ENCODE measurements around the gene HMGN3.

The HMGN3 gene

DNA sequence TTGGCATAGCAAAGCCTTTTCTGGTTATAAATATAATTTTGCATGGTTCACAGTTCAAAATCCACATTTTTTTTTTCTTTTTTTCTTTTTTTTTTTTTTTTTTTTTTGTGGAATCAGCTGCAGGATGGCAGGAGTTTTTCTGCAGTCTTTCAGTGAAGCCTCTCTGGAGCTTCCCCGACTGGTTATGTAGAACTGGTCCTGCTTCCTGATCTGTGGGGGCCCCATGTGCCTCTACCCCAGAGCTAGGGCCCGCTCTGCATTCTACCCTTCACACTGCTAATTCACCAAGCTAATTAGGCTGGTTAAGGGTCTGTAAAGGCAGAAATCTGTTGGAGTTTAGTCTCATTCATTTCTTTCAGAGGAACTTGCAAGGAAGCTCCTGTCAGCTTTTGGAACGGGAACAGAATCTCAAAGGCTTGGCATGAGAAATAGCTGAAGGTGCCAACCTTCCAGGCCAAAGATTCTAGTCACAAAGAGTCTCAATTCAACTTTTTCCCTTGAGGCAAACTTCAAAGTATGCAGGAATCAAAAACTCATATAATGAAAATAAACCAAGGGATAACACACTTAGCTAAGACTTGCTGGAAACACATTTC lies 45.5 kb downstream of the HMGN3 start:
- H3K4me3 ChIP-seq (ENCODE audit: insufficient read depth, low read depth, low read length): no peak overlapping the region
- no peaks in the 10 kb centered on the region for H3K4me1 ChIP-seq (ENCODE audit: control insufficient read depth, insufficient read depth, low read length)
- H3K27me3 ChIP-seq (ENCODE audit: control insufficient read depth, insufficient read depth, low read length, poor library complexity, severe bottlenecking): no peaks in the 10 kb centered on the region
- H3K9me3 ChIP-seq (ENCODE audit: control insufficient read depth, low read length): no peaks in the 10 kb centered on the region
- H3K36me3 ChIP-seq (ENCODE audit: control insufficient read depth, insufficient read depth, low read length): no peaks in the 10 kb centered on the region
- H3K27ac ChIP-seq (ENCODE audit: insufficient read depth, low read depth, low read length, poor library complexity, severe bottlenecking): no peak overlapping the region
- 70 to 83% methylated on average over 3 of the region's 3 CpGs for WGBS, 2 experiments

DNA sequence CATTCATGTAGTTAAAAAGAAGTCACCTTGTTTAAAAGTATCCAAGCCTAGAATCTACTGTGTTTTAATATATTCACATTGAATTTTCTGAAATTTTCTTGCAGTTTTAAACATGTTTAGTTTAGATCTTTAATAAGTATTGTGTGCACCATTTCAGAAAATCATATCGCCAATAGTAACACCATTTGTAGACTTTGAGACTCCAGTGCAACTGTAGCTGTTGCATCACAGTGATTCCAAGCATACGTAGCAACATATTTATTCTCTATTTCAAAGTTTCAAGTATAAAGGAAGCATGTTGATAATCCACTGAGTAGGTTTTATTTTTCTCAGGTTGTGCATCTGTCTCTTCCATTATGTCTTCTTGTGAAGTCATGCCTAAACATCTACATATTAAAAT lies 46.4 kb downstream of the HMGN3 start:
- H3K4me1 ChIP-seq (ENCODE audit: control insufficient read depth, insufficient read depth, low read length): no peaks in the 10 kb centered on the region
- no peak overlapping the region for H3K4me3 ChIP-seq (ENCODE audit: insufficient read depth, low read depth, low read length)
- 91 to 100% methylated on average over 1 to 2 of the region's 2 CpGs for WGBS, 2 experiments
- no peaks in the 10 kb centered on the region for H3K27me3 ChIP-seq (ENCODE audit: control insufficient read depth, insufficient read depth, low read length, poor library complexity, severe bottlenecking)
- no peak overlapping the region for H3K27ac ChIP-seq (ENCODE audit: insufficient read depth, low read depth, low read length, poor library complexity, severe bottlenecking)
- H3K9me3 ChIP-seq (ENCODE audit: control insufficient read depth, low read length): no peaks in the 10 kb centered on the region
- H3K36me3 ChIP-seq (ENCODE audit: control insufficient read depth, insufficient read depth, low read length): no peaks in the 10 kb centered on the region

DNA sequence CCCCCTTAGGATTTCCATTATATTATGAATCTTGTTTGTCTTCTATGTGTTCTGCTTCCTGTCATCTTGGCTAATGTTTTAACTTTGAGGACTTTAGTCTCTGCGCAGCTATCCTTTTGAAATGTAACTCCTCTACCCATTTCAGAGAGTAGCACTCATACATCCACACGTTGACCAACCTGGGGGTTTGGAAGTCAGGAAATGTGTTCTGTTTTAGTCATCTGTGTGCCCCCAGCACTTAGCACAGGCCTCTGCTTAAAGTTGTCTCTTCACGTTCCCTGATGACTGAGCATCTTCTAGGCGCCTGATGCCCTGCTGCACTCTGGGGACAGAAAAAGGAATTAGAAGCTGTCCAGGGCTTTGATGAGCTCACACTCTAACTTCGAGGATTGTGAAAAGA lies 47.9 kb downstream of the HMGN3 start:
- no peaks in the 10 kb centered on the region for H3K4me1 ChIP-seq (ENCODE audit: control insufficient read depth, insufficient read depth, low read length)
- 86 to 91% methylated on average over 5 of the region's 5 CpGs for WGBS, 2 experiments
- H3K27me3 ChIP-seq (ENCODE audit: control insufficient read depth, insufficient read depth, low read length, poor library complexity, severe bottlenecking): no peaks in the 10 kb centered on the region

DNA sequence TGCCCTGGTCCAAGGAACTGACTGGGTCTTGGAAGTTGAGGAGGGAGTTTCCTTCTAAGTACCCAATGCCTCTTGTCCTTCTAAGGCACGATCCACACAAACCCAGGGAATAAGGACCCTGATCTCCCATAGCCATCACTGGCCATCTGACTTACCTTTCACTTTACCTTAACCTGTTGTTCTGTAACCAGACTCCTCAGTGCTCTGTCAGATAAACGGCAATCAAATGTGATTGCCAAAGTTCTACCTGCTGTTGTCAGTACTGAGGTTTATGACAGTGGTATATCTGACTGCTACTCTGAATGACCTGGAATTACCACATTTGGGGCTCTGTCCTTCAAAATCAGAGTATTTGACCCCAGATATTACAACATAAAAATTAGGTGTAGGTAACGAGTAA lies 49.8 kb downstream of the HMGN3 start:
- H3K4me3 ChIP-seq (ENCODE audit: insufficient read depth, low read depth, low read length): no peak overlapping the region
- no peaks in the 10 kb centered on the region for H3K36me3 ChIP-seq (ENCODE audit: control insufficient read depth, insufficient read depth, low read length)
- no peaks in the 10 kb centered on the region for H3K4me1 ChIP-seq (ENCODE audit: control insufficient read depth, insufficient read depth, low read length)
- H3K9me3 ChIP-seq (ENCODE audit: control insufficient read depth, low read length): no peaks in the 10 kb centered on the region
- 96 to 100% methylated on average over 2 to 3 of the region's 3 CpGs for WGBS, 2 experiments
- no peak overlapping the region for H3K27ac ChIP-seq (ENCODE audit: insufficient read depth, low read depth, low read length, poor library complexity, severe bottlenecking)
- no peaks in the 10 kb centered on the region for H3K27me3 ChIP-seq (ENCODE audit: control insufficient read depth, insufficient read depth, low read length, poor library complexity, severe bottlenecking)

More for the DNA sequence above, 47.9 kb downstream of the HMGN3 start:
- Histone ChIP-seq H3K36me3 (ENCODE audit: control insufficient read depth, insufficient read depth, low read length) (no peaks in the 10 kb centered on the region), H3K27ac (ENCODE audit: insufficient read depth, low read depth, low read length, poor library complexity, severe bottlenecking) (no peak overlapping the region), H3K9me3 (ENCODE audit: control insufficient read depth, low read length) (no peaks in the 10 kb centered on the region), H3K4me3 (ENCODE audit: insufficient read depth, low read depth, low read length) (no peak overlapping the region)

DNA sequence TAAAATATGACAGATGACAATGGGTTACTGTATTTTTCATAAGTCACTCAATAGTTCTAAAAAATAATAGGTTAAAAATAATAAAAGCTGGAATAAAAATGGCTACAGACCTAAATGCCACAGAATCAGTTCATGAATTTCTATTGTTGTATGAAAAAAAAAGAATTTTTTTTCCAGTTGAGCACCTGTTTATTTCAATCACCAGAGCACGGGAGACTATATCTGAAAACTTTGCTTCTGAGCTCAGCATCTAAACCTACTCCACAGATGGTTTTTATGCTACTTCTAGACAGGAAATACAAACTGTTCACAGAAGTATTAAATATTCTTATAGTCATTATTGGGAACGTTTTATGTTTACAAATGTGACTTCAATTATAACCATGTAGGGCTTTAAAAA lies 50.4 kb downstream of the HMGN3 start:
- Histone ChIP-seq H3K9me3 (ENCODE audit: control insufficient read depth, low read length) (no peaks in the 10 kb centered on the region), H3K4me3 (ENCODE audit: insufficient read depth, low read depth, low read length) (no peak overlapping the region), H3K27me3 (ENCODE audit: control insufficient read depth, insufficient read depth, low read length, poor library complexity, severe bottlenecking) (no peaks in the 10 kb centered on the region), H3K36me3 (ENCODE audit: control insufficient read depth, insufficient read depth, low read length) (no peaks in the 10 kb centered on the region), H3K27ac (ENCODE audit: insufficient read depth, low read depth, low read length, poor library complexity, severe bottlenecking) (no peak overlapping the region), H3K4me1 (ENCODE audit: control insufficient read depth, insufficient read depth, low read length) (no peaks in the 10 kb centered on the region)
- WGBS, 2 experiments: 95 to 100% methylated on average over 1 to 2 of the region's 2 CpGs

DNA sequence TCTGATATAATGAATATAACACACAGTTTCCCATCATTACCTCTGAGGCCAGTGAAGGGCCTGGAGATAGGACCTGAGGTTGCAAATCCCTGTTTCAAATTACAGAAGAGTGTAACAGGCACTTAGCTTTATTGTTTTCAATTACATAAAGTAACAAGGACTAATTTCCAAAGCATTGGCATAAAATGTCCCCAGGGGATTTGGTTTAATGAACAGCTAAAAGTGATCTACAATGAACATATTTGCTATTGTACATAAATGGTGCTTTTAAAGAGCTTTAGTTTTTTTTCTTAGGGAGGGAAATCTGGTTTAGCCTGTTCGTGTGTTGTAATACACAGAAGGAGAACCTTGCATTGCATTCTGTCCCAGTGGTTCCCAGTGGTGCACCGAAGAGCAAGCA lies 54.4 kb downstream of the HMGN3 start:
- Histone ChIP-seq H3K36me3 (ENCODE audit: control insufficient read depth, insufficient read depth, low read length) (no peaks in the 10 kb centered on the region), H3K27me3 (ENCODE audit: control insufficient read depth, insufficient read depth, low read length, poor library complexity, severe bottlenecking) (no peaks in the 10 kb centered on the region), H3K4me3 (ENCODE audit: insufficient read depth, low read depth, low read length) (no peak overlapping the region), H3K9me3 (ENCODE audit: control insufficient read depth, low read length) (no peaks in the 10 kb centered on the region), H3K27ac (ENCODE audit: insufficient read depth, low read depth, low read length, poor library complexity, severe bottlenecking) (no peak overlapping the region), H3K4me1 (ENCODE audit: control insufficient read depth, insufficient read depth, low read length) (no peaks in the 10 kb centered on the region)
- 88 to 94% methylated on average over 2 of the region's 2 CpGs for WGBS, 2 experiments

DNA sequence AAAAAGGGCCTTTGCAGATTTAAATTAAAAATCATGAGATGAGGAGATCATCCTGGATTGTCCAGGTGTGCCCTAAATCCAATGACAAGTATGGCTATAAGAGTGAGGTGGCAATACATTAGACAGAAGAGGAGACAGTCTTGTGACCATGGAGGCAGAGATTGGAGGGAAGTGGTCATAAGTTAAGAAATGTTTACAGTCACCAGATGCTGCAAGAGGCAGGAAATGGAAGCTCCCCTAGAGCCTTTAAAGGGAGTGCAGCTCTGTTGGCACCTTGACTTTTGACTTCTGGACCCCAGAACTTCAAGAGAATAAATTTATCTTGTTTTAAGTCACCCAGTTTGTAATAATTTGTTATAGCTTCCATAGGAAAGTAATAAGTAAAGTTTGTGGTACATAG lies 61.1 kb downstream of the HMGN3 start:
- Histone ChIP-seq H3K36me3 (ENCODE audit: control insufficient read depth, insufficient read depth, low read length) (no peaks in the 10 kb centered on the region), H3K27me3 (ENCODE audit: control insufficient read depth, insufficient read depth, low read length, poor library complexity, severe bottlenecking) (no peaks in the 10 kb centered on the region), H3K4me3 (ENCODE audit: insufficient read depth, low read depth, low read length) (no peak overlapping the region), H3K9me3 (ENCODE audit: control insufficient read depth, low read length) (no peaks in the 10 kb centered on the region), H3K27ac (ENCODE audit: insufficient read depth, low read depth, low read length, poor library complexity, severe bottlenecking) (no peak overlapping the region), H3K4me1 (ENCODE audit: control insufficient read depth, insufficient read depth, low read length) (no peaks in the 10 kb centered on the region)

DNA sequence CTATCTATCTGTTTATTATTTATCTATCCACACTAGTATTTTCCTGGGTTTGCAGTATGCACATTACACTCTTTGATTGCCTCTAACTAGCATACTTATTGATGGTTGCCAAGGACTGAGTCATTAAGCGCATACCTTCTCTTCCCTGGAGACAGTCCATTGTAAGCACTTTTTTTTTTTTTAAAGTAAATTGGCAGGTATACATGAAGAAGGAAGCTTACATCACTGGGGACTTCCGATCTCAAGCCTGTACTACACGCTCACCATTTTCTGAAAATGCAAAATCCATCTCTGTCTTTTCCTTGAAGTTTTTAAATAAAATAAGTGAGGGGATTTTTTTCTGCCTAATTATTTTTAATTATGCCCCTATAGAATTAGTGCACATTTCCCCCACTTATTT lies 63.5 kb downstream of the HMGN3 start:
- Histone ChIP-seq H3K4me1 (ENCODE audit: control insufficient read depth, insufficient read depth, low read length) (no peaks in the 10 kb centered on the region), H3K9me3 (ENCODE audit: control insufficient read depth, low read length) (no peaks in the 10 kb centered on the region), H3K4me3 (ENCODE audit: insufficient read depth, low read depth, low read length) (no peak overlapping the region), H3K27me3 (ENCODE audit: control insufficient read depth, insufficient read depth, low read length, poor library complexity, severe bottlenecking) (no peaks in the 10 kb centered on the region), H3K36me3 (ENCODE audit: control insufficient read depth, insufficient read depth, low read length) (no peaks in the 10 kb centered on the region), H3K27ac (ENCODE audit: insufficient read depth, low read depth, low read length, poor library complexity, severe bottlenecking) (no peak overlapping the region)
- 93 to 100% methylated on average over 1 to 3 of the region's 3 CpGs for WGBS, 2 experiments

DNA sequence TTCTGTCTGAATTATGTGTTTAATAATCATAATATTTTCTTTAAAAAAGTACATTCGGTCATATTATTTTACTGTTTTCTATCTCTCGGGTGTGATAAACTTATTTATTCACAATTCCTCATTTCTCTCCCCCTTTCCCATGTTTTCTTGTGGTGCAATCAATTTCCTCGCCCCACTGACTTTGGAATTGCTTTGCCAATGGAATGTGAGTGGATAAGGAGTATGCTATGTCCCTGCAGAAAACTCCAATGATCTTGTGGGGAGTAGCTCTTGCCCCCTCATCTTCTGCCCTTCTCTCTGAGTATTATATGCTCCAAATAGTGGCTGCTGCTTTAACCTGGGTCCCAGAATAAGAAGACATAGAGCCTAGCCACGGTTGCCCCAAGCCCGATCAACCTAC lies 64.1 kb downstream of the HMGN3 start:
- WGBS, 2 experiments: 97 to 100% methylated on average over 4 to 5 of the region's 5 CpGs
- Histone ChIP-seq H3K9me3 (ENCODE audit: control insufficient read depth, low read length) (no peaks in the 10 kb centered on the region), H3K4me3 (ENCODE audit: insufficient read depth, low read depth, low read length) (no peak overlapping the region), H3K36me3 (ENCODE audit: control insufficient read depth, insufficient read depth, low read length) (no peaks in the 10 kb centered on the region), H3K27ac (ENCODE audit: insufficient read depth, low read depth, low read length, poor library complexity, severe bottlenecking) (no peak overlapping the region), H3K4me1 (ENCODE audit: control insufficient read depth, insufficient read depth, low read length) (no peaks in the 10 kb centered on the region), H3K27me3 (ENCODE audit: control insufficient read depth, insufficient read depth, low read length, poor library complexity, severe bottlenecking) (no peaks in the 10 kb centered on the region)

DNA sequence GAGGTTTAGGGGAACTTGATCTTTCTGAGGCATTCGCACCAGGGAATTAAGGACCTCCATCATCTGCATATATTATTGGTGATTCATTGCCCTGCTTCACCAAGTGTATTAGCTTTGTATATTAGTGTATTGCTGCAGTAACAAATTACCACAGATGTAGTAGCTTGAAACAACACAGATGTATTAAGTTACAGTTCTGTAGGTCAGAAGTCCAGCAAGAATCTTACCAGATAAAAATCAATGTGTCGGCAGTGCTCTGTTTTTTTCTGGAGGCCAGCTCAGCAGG lies 65.8 kb downstream of the HMGN3 start:
- H3K27me3 ChIP-seq (ENCODE audit: control insufficient read depth, insufficient read depth, low read length, poor library complexity, severe bottlenecking): no peaks in the 10 kb centered on the region
- H3K27ac ChIP-seq (ENCODE audit: insufficient read depth, low read depth, low read length, poor library complexity, severe bottlenecking): no peak overlapping the region
- H3K4me3 ChIP-seq (ENCODE audit: insufficient read depth, low read depth, low read length): no peak overlapping the region
- no peaks in the 10 kb centered on the region for H3K36me3 ChIP-seq (ENCODE audit: control insufficient read depth, insufficient read depth, low read length)
- H3K9me3 ChIP-seq (ENCODE audit: control insufficient read depth, low read length): no peaks in the 10 kb centered on the region
- H3K4me1 ChIP-seq (ENCODE audit: control insufficient read depth, insufficient read depth, low read length): no peaks in the 10 kb centered on the region
- WGBS, 2 experiments: 89 to 98% methylated on average over 2 of the region's 2 CpGs

Measured in ectodermal cell (in vitro differentiated cells).